ENCODE results near the gene PIGO.

PIGO gene

DNA sequence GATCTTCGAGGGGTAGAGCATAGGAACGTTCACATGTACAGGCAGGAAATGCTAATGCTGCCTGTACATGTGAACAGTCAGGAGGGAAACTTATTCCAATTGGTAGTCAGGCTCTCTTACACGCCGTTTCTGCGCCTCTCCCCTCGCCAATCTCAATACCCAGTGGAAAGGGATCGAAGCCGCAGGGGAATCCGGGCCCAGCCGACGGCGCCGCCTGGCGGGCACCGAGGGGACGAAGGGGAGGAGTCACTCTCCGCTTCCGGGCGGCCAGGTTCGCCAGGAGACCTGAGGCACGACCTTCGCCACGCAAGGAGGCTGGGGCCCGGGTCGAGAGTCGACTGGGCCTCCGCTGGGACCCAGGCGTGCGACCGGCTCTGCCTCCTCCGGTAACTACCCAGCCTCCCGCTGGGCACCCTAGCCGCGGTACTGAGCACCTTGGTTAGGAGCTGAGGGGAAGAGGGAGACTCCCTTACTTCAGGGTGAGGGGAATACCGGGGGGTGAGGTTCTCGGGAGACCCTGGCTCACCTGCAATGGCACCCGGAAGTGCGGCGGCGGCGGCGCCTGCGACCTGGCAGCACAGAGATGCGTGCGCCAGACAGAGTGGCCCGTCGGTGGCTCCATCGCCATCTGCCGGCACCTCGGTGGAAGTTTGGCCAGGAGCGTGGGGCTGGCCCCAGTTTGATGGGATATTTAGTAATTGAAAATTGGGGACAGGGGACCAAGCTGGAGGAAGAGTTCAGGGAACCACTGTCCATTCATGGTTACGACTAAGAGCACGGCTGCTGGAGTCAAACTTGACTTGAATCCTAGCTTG is at the start of gene PIGO:
Gene PIGO, minus strand, starts transcription at position 557 of the 815 bp plus-strand sequence. CDS start 1,026 bp downstream, outside the sequence.
- peak; percentile 95 for DNase-seq

GRCh38 chr9:35142037-35142436 is 45.6 kb upstream of the PIGO start:
- DNase-seq = no peak

DNA sequence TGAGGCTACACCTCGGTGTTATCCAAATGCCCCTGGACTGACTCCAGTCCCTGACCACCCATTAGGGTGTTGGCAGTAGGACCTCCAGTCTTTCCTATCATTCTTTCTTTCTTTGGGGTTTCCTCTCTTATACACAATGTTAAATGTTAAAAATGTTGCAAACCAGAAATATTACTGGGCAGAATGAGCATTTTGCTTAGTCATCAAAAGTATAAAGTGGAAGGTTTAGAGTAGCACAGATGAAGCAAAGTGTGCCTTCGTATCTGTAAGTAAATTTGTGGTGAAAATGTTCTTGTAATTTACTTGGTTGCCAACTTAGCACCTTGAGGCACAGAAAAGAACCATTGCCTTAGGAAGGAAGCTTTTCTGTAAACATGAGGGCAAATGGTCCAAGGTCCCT is 43.7 kb upstream of the PIGO start:
- no peak for DNase-seq

DNA sequence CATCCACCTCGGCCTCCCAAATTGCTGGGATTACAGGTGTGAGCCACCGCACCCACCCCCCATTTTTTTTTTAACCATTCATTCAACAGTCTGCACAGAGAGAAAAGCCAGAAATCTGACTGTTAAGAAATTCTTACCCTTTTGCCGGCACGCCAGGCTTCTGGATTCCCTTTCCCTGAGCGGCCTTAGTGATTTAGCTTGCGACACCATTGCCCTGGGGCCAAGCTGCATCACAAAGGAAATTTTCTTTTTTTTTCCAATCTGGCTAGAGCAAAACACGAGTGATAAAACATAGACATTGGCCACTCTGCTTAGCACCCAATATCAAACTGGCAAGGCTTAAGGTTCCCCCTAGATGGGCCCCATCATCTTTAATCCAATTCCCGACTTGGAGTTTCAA is 40.5 kb upstream of the PIGO start:
- DNase-seq = no peak

DNA sequence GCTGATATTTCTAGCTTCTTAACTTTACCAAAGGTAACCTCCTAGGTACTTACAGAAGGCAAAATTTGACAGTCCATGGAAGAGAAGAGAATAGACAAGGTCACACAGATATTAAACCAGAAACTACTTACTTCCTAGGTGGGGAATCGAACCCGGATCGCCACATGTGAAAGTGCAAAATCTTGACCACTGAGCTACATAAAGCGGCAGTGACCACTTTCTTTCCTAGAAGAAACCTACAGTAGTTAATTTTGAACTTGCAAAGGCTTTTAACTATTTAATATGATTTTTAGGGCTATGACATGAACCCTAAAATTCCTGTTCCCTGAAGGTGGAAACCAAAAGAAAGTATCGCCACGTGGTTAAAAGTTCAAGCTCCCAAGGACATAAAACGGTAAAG is 39.6 kb upstream of the PIGO start:
- no peak for DNase-seq

DNA sequence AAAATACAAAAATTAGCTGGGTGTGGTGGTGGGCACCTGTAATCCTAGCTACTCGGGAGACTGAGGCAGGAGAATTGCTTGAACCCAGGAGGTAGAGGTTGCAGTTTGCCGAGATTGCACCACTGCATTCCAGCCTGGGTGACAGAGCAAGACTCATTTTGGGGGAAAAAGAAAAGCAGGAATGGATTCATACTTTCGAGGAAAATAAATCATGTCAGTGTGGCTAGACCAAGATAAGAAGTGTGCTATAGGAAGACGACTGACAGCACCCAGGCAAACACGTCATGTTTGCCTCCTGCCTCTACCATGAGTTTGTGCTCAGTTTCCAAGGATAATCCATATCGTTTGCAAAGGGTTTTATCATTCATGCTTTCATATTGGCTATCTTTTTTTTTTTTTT is 38.5 kb upstream of the PIGO start:
- no peak for DNase-seq

DNA sequence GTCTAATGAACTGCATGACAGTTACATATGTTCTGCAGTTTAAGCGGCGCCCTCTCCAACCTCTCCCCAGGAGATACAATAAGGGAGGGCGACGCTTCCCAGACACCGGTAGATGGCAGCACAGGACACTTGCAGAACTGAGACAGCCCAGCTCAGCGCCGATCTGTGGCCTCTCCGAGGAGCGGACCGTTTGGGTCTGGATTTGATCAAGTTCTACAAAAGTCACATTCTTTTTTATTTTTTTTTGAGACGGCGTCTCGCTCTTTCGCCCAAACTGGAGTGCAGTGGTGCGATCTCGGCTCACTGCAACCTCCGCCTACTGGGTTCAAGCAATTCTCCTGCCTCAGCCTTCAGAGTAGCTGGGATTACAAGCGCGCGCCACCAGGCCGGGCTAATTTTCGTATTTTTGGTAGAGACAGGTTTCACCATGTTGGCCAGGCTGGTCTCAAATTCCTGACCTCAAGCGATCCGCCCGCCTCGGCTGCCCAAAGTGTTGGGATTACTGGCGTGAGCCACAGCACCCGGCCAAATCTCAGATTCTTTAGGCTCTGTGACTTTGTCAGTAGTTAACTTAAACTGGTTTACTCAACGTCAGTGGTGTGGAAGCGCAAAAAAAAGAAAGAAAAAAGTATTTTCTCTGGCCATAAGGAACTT is 20.6 kb upstream of the PIGO start:
- peak; percentile 87 for DNase-seq

GRCh38 chr9:35116539-35116897 is 20.1 kb upstream of the PIGO start:
- no peak for DNase-seq

- peak; percentile 94 for DNase-seq
Observed at GRCh38 chr9:35115680-35116538, 19.5 kb upstream of the PIGO start, which contains the start of gene ATOSB. Gene ATOSB (minus strand): TSS chr9:35115862. CDS start chr9:35108274, 7,588 bp downstream.

DNA sequence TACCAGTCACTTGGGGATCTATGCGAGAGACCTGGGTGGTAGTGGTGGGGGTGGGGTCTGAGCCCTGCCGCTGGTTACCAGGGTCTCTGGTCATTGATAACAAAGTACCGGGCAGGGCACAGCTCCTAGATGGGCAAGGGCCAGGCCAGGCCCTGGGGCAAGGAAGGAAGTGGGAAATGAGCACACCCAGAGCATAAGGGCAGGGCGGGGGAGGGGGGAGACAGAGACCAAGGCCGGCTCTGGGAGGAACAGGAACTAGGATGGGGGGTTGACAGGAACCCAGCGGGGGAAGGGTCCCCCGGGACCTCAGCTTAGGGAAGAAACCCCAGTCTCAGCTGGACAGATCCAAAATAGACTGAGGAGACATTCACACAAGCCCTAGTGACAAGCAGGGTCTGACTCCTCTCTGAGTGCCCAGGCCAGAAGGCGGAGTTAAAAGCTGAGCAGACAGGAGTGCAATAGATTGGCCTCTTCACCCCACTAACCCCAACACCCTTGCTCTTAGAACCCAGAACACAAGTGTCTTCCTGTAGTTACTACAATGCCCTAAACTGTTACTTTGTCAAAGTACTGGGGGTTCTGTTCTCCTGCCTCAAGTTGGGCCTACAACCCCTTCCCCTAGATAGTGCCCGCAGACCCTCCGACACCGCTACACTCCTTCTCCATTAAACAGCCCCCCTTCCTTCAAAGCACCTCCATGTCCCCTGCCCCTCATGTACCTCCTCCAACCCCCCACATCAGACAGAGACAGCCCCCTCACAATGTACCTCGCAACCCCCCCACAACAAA is 18.6 kb upstream of the PIGO start:
- DNase-seq = no peak

GRCh38 chr9:35114113-35114839 is 17.9 kb upstream of the PIGO start:
- DNase-seq = peak; percentile 77

DNA sequence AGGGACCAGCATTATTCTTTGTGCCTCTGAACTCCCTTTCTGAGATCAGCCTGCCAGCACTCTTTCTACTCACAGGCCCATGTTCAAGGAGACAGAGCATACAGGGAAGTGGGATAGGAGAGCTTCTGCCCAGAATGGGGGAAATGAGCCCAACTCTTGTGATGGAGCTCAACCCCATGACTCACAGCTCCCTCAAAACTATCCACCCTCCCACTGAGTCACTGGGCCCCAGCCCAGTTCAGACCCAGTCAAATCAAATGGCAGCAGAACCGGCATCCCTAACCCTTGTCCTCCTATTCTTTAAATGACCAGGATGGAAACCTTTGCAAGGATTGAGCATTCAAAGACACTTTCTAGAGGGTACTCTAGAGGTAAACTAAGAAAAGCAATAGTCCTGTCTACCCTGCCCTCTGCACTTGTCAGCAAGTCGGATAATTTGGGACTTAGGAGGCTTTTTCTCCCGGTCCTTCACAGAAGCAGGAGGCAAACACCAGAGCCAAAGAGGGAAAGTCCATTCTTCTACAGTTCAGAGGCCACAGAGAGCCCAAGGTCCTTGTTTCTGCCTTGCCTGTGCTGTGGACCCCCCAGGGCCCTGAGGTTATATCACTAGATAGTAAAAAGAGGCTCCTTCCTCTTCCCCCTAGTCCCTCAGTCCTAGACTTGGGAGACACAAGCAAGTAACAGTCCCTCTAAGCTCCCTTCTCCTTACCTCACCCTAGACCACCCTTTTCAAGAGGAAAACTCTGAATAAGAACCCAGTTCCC is 16.0 kb upstream of the PIGO start:
- no peak for DNase-seq

DNA sequence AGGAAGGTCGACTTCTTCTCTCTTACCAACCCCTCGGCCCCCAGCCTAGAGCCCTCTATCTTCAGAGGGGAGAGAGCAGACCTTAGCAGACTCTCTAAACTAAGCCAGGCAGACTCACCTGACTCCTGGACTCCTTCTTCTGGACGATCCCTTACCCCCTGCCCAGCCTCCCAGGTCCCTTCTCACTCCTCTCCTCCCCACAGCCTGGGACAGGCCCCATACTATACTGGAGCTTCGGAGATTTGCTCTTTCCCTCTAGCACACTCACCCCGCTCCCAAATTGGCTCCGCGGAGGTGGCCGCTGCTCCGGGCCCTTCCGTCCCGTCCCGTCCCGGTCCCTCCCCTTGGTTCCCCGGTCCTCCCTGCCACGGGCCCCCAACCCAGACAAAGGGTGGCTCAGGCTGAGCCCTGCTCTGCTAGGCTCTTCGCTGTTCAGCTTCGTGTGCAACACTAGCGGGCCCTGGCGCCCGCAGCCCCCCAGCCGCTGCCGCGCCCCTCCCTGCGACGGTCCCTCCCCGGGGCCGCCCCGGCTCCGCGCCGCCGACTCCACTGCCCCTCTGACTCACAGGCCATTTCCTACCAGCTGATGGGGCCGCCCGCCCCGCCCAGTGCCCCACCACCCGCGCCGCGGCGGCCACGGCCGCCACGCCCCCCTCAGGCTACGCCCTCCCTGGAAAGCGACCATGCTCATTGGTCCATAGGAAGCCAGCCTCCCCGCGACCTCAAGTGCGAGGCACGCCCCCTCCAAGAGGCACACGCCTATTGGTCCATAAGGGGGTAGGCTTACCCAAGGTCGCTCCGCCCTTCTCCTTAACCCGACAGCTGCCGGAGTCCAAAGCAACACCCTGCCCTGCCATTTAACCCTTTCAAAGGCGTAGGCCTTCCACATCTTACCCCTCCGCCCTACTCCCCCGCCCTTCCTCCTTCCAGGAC is 14.9 kb upstream of the PIGO start:
- peak; percentile 96 for DNase-seq

DNA sequence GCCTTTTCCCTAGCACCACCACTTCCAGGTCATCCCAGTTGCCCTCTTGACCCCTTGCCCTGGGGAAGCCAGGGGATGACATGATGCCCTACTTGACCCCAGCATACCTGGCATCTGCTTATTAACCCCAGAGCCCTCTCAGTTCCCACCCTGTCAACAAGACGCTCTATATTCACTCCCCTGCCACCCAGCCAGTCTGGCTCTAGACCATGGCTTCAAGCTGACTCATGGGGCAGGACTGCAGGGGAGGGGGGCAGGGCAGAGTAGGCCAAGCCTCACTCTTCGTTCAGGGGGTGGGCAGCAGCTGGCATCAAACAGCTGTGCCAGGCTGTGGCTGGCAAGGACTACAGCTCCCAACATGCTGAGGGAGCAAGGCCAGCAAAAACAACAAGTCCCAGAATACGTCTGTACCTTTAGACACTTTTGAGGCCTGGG is 14.0 kb upstream of the PIGO start:
- DNase-seq = no peak

DNA sequence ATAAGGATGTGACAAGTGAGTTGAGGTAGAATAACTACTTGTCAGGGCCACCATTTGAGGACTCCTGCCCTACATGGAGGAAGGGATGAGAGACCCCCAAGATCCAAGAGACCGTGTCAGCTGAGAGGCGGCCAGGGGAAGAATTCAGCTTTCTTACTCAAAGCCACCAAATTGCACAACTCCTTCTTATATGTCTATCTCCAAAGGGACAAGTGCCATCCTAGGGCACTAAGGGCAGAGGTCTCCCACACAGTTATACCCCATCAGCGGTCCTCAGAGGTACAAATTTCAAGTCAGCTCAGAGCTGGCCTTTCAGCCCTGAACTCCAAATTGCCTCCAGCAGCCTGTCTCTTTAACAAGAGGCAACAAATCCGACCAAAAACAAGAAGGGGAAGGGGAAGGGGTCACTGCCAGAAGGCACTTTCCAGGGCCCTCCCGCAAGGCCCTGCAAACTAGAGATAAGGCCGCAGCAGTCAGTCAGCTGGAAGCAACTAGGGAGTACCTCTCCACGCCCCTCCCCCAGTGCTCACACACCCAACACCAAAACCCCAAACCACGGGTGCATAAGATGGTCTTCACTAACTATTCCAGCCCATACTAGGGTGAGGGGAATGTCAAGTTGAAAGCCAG is 12.7 kb upstream of the PIGO start:
- no peak for DNase-seq

DNA sequence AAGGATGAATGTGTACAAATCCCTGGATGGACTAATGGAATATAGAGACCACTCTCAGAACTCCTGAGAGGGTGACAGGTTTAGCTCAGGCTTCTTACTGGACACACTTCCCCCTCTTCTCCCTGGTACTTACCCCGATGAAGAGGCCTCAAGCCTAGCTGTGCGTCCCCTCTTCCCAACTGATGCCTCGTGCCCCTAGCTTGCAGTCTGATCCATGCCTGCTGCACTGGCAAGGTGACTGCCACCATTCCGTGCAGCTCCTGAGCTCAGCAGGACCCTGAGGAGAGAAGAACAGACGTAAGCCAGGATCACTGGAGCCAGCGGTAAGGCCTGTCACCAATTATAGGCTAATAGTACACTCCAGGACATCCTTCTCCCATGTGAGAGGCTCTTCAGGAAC is 12.1 kb upstream of the PIGO start:
- DNase-seq = no peak

- DNase-seq = no peak
Observed at GRCh38 chr9:35107297-35108290, 11.2 kb upstream of the PIGO start.

GRCh38 chr9:35106343-35106730 is 9.9 kb upstream of the PIGO start:
- no peak for DNase-seq
